Endothelial cell of umbilical vein (primary cell): ENCODE data around the gene CCDC157. TPM values are rescaled to one million over a fixed set of nuclear protein-coding genes. Genes with fewer than 3 reads are reported as not detected.

Experiments
- BruUV-seq: library from RNA; stranded (reverse); fragments of 400-500 nt; replicated peaks from 2 replicates; lab custom pipeline; 2021; lab: Mats Ljungman, UMichigan
- CTCF ChIA-PET: fragments of 300-600, 350-600 bp; sonication (Branson Sonifier 250); formaldehyde crosslinking; loops from one replicate; lab custom pipeline; 2021; ENCODE audit warnings: antibody characterized with exemption, inconsistent platforms; lab: Charles Lee
- POLR2A ChIA-PET: fragments of 300-600, 350-600 bp; sonication (Branson Sonifier 250); formaldehyde crosslinking; loops from one replicate; lab custom pipeline; 2021; ENCODE audit warnings: antibody characterized with exemption, inconsistent platforms; lab: Charles Lee
- DNase-seq: peaks from one replicate; pipeline ENCODE4 v3.0.0-alpha.2; 2011; ENCODE audit warnings: low read depth, low spot score
- FAIRE-seq: peaks from 2 replicates; lab custom pipeline; 2011; peaks lifted over from hg19 to GRCh38; lab: Jason Lieb, UNC
- H2AFZ ChIP-seq: 2 replicates; pipeline ENCODE4 v1.6.0; 2012; ENCODE audit warnings: low read depth, low read length, control low read depth, inconsistent platforms
- H3K27ac ChIP-seq: 2 replicates; pipeline ENCODE4 v1.5.1; 2011; ENCODE audit warnings: low read depth, mild to moderate bottlenecking, control low read depth, low read length, moderate library complexity; ENCODE audit not compliant: insufficient read depth
- H3K27me3 ChIP-seq, 2 experiments: 2 replicates each; pipeline versions ENCODE4 v1.6.0 to v1.6.1; 2011; ENCODE audit warnings: low read length in 2 of 2, mixed read lengths in 1 of 2; ENCODE audit not compliant: control insufficient read depth in 2 of 2, insufficient read depth in 2 of 2
- H3K36me3 ChIP-seq, 2 experiments: 2 replicates in 1 of 2; 3 replicates in 1 of 2; pipeline ENCODE4 v1.5.1; 2011; ENCODE audit warnings: low read length in 2 of 2, mild to moderate bottlenecking in 1 of 2, moderate library complexity in 1 of 2; ENCODE audit not compliant: control insufficient read depth in 2 of 2, insufficient read depth in 2 of 2; ENCODE audit errors: extremely low read depth in 1 of 2
- H3K4me1 ChIP-seq: 3 replicates; pipeline ENCODE4 v1.5.1; 2011; ENCODE audit warnings: mild to moderate bottlenecking, low read length; ENCODE audit not compliant: control insufficient read depth, insufficient read depth; ENCODE audit errors: extremely low read depth
- H3K4me2 ChIP-seq: 2 replicates; pipeline ENCODE4 v1.6.1; 2011; ENCODE audit warnings: low read length, control low read depth, mixed read lengths; ENCODE audit not compliant: insufficient read depth
- H3K4me3 ChIP-seq, 3 experiments: fragments of 200-600 bp in 1 of 3; sonication (generic), shearing (Covaris generic) in 1 of 3; replicated peaks in 1 of 3; 2 replicates each; pipeline ENCODE4 v1.5.1; 2011 to 2016; ENCODE audit warnings: control low read depth in 3 of 3, low read length in 3 of 3, mild to moderate bottlenecking in 2 of 3, inconsistent platforms in 1 of 3, low read depth in 1 of 3, moderate library complexity in 1 of 3; ENCODE audit not compliant: insufficient read depth in 1 of 3
- H3K79me2 ChIP-seq: 2 replicates; pipeline ENCODE4 v1.6.0; 2012; ENCODE audit warnings: low read length, inconsistent platforms; ENCODE audit not compliant: control insufficient read depth, insufficient read depth
- H3K9ac ChIP-seq: replicated peaks from 2 replicates; pipeline ENCODE3; 2011; ENCODE audit warnings: low read length, control low read depth; ENCODE audit not compliant: insufficient read depth; ENCODE audit errors: extremely low read depth
- H3K9me1 ChIP-seq: replicated peaks from 3 replicates; pipeline ENCODE4 v1.6.0; 2011; ENCODE audit warnings: mild to moderate bottlenecking, low read length; ENCODE audit not compliant: control insufficient read depth, insufficient read depth; ENCODE audit errors: extremely low read depth
- H3K9me3 ChIP-seq: replicated peaks from 2 replicates; pipeline ENCODE4 v1.5.1; 2012; ENCODE audit warnings: low read length, inconsistent platforms; ENCODE audit not compliant: control insufficient read depth, insufficient read depth
- H4K20me1 ChIP-seq: replicated peaks from 2 replicates; pipeline ENCODE3; 2011; ENCODE audit warnings: mild to moderate bottlenecking, low read length; ENCODE audit not compliant: control insufficient read depth, insufficient read depth; ENCODE audit errors: extremely low read depth
- EZH2 ChIP-seq: IDR thresholded peaks from 2 replicates; pipeline ENCODE4 v1.6.1; 2012; ENCODE audit warnings: borderline replicate concordance, low read depth, mild to moderate bottlenecking, moderate library complexity, low read length, inconsistent platforms; ENCODE audit not compliant: severe bottlenecking
- GATA2 ChIP-seq: IDR thresholded peaks from 2 replicates; pipeline ENCODE4 v1.7.0; 2011; ENCODE audit warnings: low read depth, mild to moderate bottlenecking, moderate library complexity, mixed read lengths, low read length; ENCODE audit not compliant: insufficient read length, insufficient read depth
- MAX ChIP-seq: IDR thresholded peaks from 2 replicates; pipeline ENCODE4 v1.6.1; 2011; ENCODE audit not compliant: insufficient read depth, insufficient read length
- MYC ChIP-seq: IDR thresholded peaks from one replicate; pipeline ENCODE4 v1.6.1; 2011; ENCODE audit warnings: mild to moderate bottlenecking, low read depth, low read length
- dilution Hi-C: fragments of 300-500 bp; cut with MboI; formaldehyde crosslinking; loops from one replicate; pipeline ENCODE4 v1.15.0; 2019; ENCODE audit warnings: low sequenced_read_pairs; ENCODE audit not compliant: extremely low pct_ligation_motif_present
- intact Hi-C: fragments of 100-400 bp; cut with micrococcal nuclease; formaldehyde crosslinking; loops from one replicate; pipeline ENCODE4 v1.10.0; 2022
- polyA plus RNA-seq, 4 experiments: library from polyadenylated mRNA; depleted of rRNA in 3 of 4; stranded (reverse) in 3 of 4; unstranded in 1 of 4; fragments of >200 nt; gene quantifications; 2 replicates each; pipeline versions ENCODE4 v1.2.1 to v1.2.3, GENCODE V29; 2011 to 2012; ENCODE audit warnings: missing spikeins in 1 of 4
- total RNA-seq: library from RNA; stranded (reverse); gene quantifications from 2 replicates; pipeline ENCODE4 v1.2.3, GENCODE V29; 2021
- TF ChIP-seq, protein P1 (sequence below), 2 donors: IDR thresholded peaks; 1 replicate in 1 of 2; 2 replicates in 1 of 2; pipeline ENCODE4 v1.5.1; 2011; ENCODE audit warnings: low read length in 2 of 2, mild to moderate bottlenecking in 2 of 2, moderate library complexity in 2 of 2, control low read depth in 1 of 2, inconsistent platforms in 1 of 2, low read depth in 1 of 2; ENCODE audit not compliant: insufficient read depth in 1 of 2; ENCODE audit errors: extremely low read depth in 1 of 2

The CCDC157 gene
- total and polyA plus RNA-seq, 2 donors (not counting 3 experiments of a cell fraction or from before 2014, with no cell fraction given) = 2.1 to 3.1 TPM

DNA sequence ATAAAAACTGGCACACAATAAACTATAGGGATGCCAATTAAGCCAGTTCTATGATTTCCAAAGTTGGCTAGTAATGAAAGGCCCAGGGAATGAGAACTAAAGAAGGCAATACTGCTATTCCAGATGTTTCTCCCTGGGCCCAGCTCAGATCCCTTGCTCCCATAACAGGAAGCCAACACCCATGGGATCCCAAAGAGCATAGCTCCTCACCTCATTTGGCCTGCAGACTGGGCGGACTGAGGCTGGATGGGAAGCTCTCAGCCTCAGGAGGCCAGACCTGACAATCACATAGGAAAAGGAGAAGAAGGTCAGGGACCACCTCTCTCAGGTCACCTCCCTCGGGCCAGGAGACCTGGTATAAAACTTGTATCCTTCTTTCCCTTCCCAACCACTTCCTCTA is 35.3 kb upstream of the CCDC157 start:
- H3K79me2 ChIP-seq = no peaks in the 10 kb centered on the region
- ChIA-PET POLR2A (no interaction called here), CTCF (interaction anchor here (1.3 kb wide), 1 partner anchor 34 kb away, joined by 5 read pairs; no protein-coding TSS in a partner anchor)
- H3K9me1 ChIP-seq = no peaks in the 10 kb centered on the region
- H2AFZ ChIP-seq = no peak overlapping the region
- no TSS peak for BruUV-seq
- TF ChIP-seq, protein P1, sequence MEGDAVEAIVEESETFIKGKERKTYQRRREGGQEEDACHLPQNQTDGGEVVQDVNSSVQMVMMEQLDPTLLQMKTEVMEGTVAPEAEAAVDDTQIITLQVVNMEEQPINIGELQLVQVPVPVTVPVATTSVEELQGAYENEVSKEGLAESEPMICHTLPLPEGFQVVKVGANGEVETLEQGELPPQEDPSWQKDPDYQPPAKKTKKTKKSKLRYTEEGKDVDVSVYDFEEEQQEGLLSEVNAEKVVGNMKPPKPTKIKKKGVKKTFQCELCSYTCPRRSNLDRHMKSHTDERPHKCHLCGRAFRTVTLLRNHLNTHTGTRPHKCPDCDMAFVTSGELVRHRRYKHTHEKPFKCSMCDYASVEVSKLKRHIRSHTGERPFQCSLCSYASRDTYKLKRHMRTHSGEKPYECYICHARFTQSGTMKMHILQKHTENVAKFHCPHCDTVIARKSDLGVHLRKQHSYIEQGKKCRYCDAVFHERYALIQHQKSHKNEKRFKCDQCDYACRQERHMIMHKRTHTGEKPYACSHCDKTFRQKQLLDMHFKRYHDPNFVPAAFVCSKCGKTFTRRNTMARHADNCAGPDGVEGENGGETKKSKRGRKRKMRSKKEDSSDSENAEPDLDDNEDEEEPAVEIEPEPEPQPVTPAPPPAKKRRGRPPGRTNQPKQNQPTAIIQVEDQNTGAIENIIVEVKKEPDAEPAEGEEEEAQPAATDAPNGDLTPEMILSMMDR (IDR thresholded peaks at IDR 0.05; ENCODE audit: extremely low read depth in 1 of 2, insufficient read depth in 1 of 2, low read depth in 1 of 2, low read length in 2 of 2) = no peak
- no peak for TF ChIP-seq EZH2
- no peak for TF ChIP-seq MAX
- no peak for TF ChIP-seq GATA2
- no peaks in the 10 kb centered on the region for H4K20me1 ChIP-seq
- H3K4me2 ChIP-seq = no peak overlapping the region
- H3K9ac ChIP-seq = no peak overlapping the region
- no peak overlapping the region for H3K27ac ChIP-seq
- peaks cover 11% of the 10 kb centered on the region for H3K4me1 ChIP-seq
- H3K36me3 ChIP-seq = no peaks in the 10 kb centered on the region
- intact Hi-C loops = no loop called here
- dilution Hi-C loops = no loop called here
- no peaks in the 10 kb centered on the region for H3K9me3 ChIP-seq
- FAIRE-seq = no peak
- no peak overlapping the region for H3K4me3 ChIP-seq
- DNase-seq = no peak
- H3K27me3 ChIP-seq = no peaks in the 10 kb centered on the region

DNA sequence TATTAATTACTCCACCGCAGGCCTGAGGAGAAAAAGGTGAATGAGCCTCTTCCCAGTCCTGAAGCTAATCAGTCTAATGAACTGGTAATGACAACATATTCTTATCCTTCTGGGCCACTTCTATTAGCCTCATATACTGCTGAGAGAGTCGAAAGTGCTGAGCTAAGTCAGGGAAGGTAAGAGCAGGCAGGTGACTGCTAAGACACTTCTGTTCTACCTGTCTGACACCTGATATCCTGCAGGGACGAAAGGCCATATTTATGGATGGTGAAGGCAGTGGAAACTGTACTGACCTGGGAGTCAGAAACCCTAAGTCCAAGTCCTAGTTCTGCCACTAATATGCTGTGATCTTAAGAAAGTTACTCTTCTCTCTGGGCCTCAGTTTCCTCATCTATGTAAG is 33.6 kb upstream of the CCDC157 start:
- H3K27ac ChIP-seq = no peak overlapping the region
- TF ChIP-seq MYC = no peak
- no peak for TF ChIP-seq GATA2
- TF ChIP-seq, protein P1 (IDR thresholded peaks at IDR 0.05; ENCODE audit: extremely low read depth in 1 of 2, insufficient read depth in 1 of 2, low read depth in 1 of 2, low read length in 2 of 2) = no peak
- intact Hi-C loops = no loop called here
- no peak overlapping the region for H3K4me2 ChIP-seq
- no peak overlapping the region for H2AFZ ChIP-seq
- no peak for FAIRE-seq
- CTCF ChIA-PET = interaction anchor here (0.9 to 14.7 kb wide), 3 partner anchors 12 to 64 kb away, joined by 4 to 164 read pairs (median 4); partner anchors contain the start of gene CASTOR1
- H3K27me3 ChIP-seq = no peaks in the 10 kb centered on the region
- no peaks in the 10 kb centered on the region for H3K9me1 ChIP-seq
- no peaks in the 10 kb centered on the region for H3K36me3 ChIP-seq
- H3K9me3 ChIP-seq = no peaks in the 10 kb centered on the region
- no peak overlapping the region for H3K4me3 ChIP-seq
- no TSS peak for BruUV-seq
- POLR2A ChIA-PET = interaction anchor here (1.1 kb wide), 1 partner anchor 32 kb away, joined by 3 read pairs; no protein-coding TSS in a partner anchor
- no peaks in the 10 kb centered on the region for H3K79me2 ChIP-seq
- H3K4me1 ChIP-seq = peaks cover 13% of the 10 kb centered on the region
- dilution Hi-C loops = no loop called here
- H4K20me1 ChIP-seq = no peaks in the 10 kb centered on the region
- no peak overlapping the region for H3K9ac ChIP-seq
- DNase-seq = no peak
